GM12878 (cell line): ENCODE measurements around the gene BEAN1. TPM values are rescaled to one million over a fixed set of nuclear protein-coding genes. Genes with fewer than 3 reads are reported as not detected.

Experiments
- ATAC-seq: fragments of 200-7000 bp; cut with Tn5 transposase; 3 replicates; pipeline ENCODE4 v1.9.1; 2020; ENCODE audit warnings: mild to moderate bottlenecking, moderate library complexity
- BruUV-seq: library from RNA; stranded (reverse); fragments of 400-500 nt; replicated peaks from 2 replicates; lab custom pipeline; 2021; lab: Mats Ljungman, UMichigan
- CTCF ChIA-PET: fragments of 300-600 bp; sonication (Branson Sonifier 250); formaldehyde crosslinking; extraction: SDS; loops from one replicate; lab custom pipeline; 2021; ENCODE audit warnings: inconsistent platforms; lab: Yijun Ruan, JAX
- POLR2A ChIA-PET: fragments of 350-600 bp; formaldehyde crosslinking; extraction: SDS; loops from one replicate; lab custom pipeline; 2021; ENCODE audit warnings: inconsistent platforms; lab: Charles Lee
- RAD21 ChIA-PET: fragments of 300-600 bp; sonication (Branson Sonifier 250); formaldehyde crosslinking; loops from one replicate; lab custom pipeline; 2023; ENCODE audit warnings: antibody characterized with exemption; ENCODE audit not compliant: unreplicated experiment; lab: Charles Lee
- SMC1A ChIA-PET: fragments of 300-600 bp; sonication (Branson Sonifier 250); formaldehyde crosslinking; loops from one replicate; lab custom pipeline; 2023; ENCODE audit not compliant: unreplicated experiment, uncharacterized antibody; lab: Charles Lee
- DNase-seq: peaks from one replicate; pipeline ENCODE4 v3.0.0-alpha.2; 2011; ENCODE audit warnings: low read depth, low spot score
- FAIRE-seq: peaks from 3 replicates; lab custom pipeline; 2011; peaks lifted over from hg19 to GRCh38; lab: Jason Lieb, UNC
- H2AFZ ChIP-seq: 2 replicates; pipeline ENCODE4 v1.6.0; 2011; ENCODE audit warnings: low read depth, low read length, control low read depth; ENCODE audit not compliant: control insufficient read depth
- H3K27ac ChIP-seq: 2 replicates; pipeline ENCODE4 v1.5.1; 2011; ENCODE audit warnings: control low read depth; ENCODE audit not compliant: control insufficient read depth, insufficient read depth
- H3K27me3 ChIP-seq, 2 experiments: replicated peaks in 1 of 2; 2 replicates each; pipeline versions ENCODE4 v1.6.0 to v1.6.1; 2011; ENCODE audit warnings: low read length in 1 of 2; ENCODE audit not compliant: control insufficient read depth in 2 of 2, insufficient read depth in 2 of 2
- H3K36me3 ChIP-seq, 2 experiments: 2 replicates each; pipeline ENCODE4 v1.5.1; 2011; ENCODE audit warnings: low read length in 1 of 2; ENCODE audit not compliant: control insufficient read depth in 2 of 2, insufficient read depth in 2 of 2
- H3K4me1 ChIP-seq: 2 replicates; pipeline ENCODE4 v1.6.1; 2011; ENCODE audit warnings: mild to moderate bottlenecking, low read length, moderate library complexity, mixed read lengths; ENCODE audit not compliant: control insufficient read depth, insufficient read depth
- H3K4me2 ChIP-seq: 2 replicates; pipeline ENCODE4 v1.6.0; 2011; ENCODE audit warnings: control low read depth; ENCODE audit not compliant: control insufficient read depth, insufficient read depth
- H3K4me3 ChIP-seq: fragments of 200-600 bp; sonication (generic); 2 replicates; pipeline ENCODE4 v1.5.1; 2016
- H3K79me2 ChIP-seq: 2 replicates; pipeline ENCODE4 v1.6.0; 2011; ENCODE audit warnings: low read length; ENCODE audit not compliant: control insufficient read depth, insufficient read depth
- H3K9ac ChIP-seq: 2 replicates; pipeline ENCODE4 v1.8.0; 2011; ENCODE audit warnings: low read length, control low read depth, mixed read lengths; ENCODE audit not compliant: control insufficient read depth, insufficient read depth
- H3K9me3 ChIP-seq: replicated peaks from 3 replicates; pipeline ENCODE4 v1.5.1; 2011; ENCODE audit warnings: mild to moderate bottlenecking, low read length; ENCODE audit not compliant: control insufficient read depth, insufficient read depth
- H4K20me1 ChIP-seq: 2 replicates; pipeline ENCODE4 v1.6.0; 2011; ENCODE audit not compliant: control insufficient read depth, insufficient read depth
- BACH1 ChIP-seq: fragments of 450-650 bp; IDR thresholded peaks from 2 replicates; pipeline ENCODE4 v1.6.1; 2017; ENCODE audit warnings: mild to moderate bottlenecking, borderline replicate concordance
- BMI1 ChIP-seq: fragments of 450-650 bp; IDR thresholded peaks from 2 replicates; pipeline ENCODE4 v1.6.1; 2016; ENCODE audit warnings: mild to moderate bottlenecking, moderate library complexity, borderline replicate concordance
- CBX5 ChIP-seq: sonication (generic); IDR thresholded peaks from 2 replicates; pipeline ENCODE4 v1.6.1; 2016; ENCODE audit warnings: low read depth, moderate library complexity, mild to moderate bottlenecking, inconsistent platforms
- CEBPB ChIP-seq, 2 experiments: fragments of 150-350 bp in 1 of 2; IDR thresholded peaks; 2 replicates each; pipeline ENCODE4 v1.6.1; 2012 to 2014; ENCODE audit warnings: low read depth in 2 of 2, low read length in 2 of 2, borderline replicate concordance in 1 of 2, inconsistent platforms in 1 of 2
- FOXM1 ChIP-seq: IDR thresholded peaks from 2 replicates; pipeline ENCODE4 v1.6.1; 2012; ENCODE audit warnings: low read depth, mild to moderate bottlenecking, inconsistent platforms, low read length, moderate library complexity
- HDGF ChIP-seq: fragments of 450-650 bp; IDR thresholded peaks from 2 replicates; pipeline ENCODE4 v1.6.1; 2016; ENCODE audit warnings: antibody characterized with exemption
- NFXL1 ChIP-seq: fragments of 450-650 bp; IDR thresholded peaks from 2 replicates; pipeline ENCODE4 v1.6.1; 2017; ENCODE audit warnings: antibody characterized with exemption, mild to moderate bottlenecking, borderline replicate concordance
- POLR2A ChIP-seq: IDR thresholded peaks from 2 replicates; pipeline ENCODE4 v1.6.1; 2011; ENCODE audit warnings: low read depth, mild to moderate bottlenecking, low read length
- POU2F2 ChIP-seq: IDR thresholded peaks from 3 replicates; pipeline ENCODE4 v1.6.1; 2011; ENCODE audit warnings: low read depth, mild to moderate bottlenecking, low read length, borderline replicate concordance
- SPI1 ChIP-seq: IDR thresholded peaks from 2 replicates; pipeline ENCODE4 v1.6.1; 2011; ENCODE audit warnings: low read depth, mild to moderate bottlenecking, low read length, moderate library complexity, borderline replicate concordance; ENCODE audit not compliant: insufficient read depth
- SREBF2 ChIP-seq: IDR thresholded peaks from 2 replicates; pipeline ENCODE4 v1.6.1; 2012; ENCODE audit warnings: mild to moderate bottlenecking, low read length
- TCF7 ChIP-seq: IDR thresholded peaks from 2 replicates; pipeline ENCODE4 v1.6.1; 2014; ENCODE audit warnings: antibody characterized with exemption, borderline replicate concordance
- WRNIP1 ChIP-seq: IDR thresholded peaks from 2 replicates; pipeline ENCODE4 v1.6.1; 2011; ENCODE audit warnings: low read depth, low read length, improper control_type of control experiment, borderline replicate concordance
- ZNF217 ChIP-seq: fragments of 450-650 bp; IDR thresholded peaks from 2 replicates; pipeline ENCODE4 v1.6.1; 2017; ENCODE audit warnings: antibody characterized with exemption, mild to moderate bottlenecking
- WGBS: methylation state at CpG from one replicate; pipeline ENCODE4 v1.1.6; 2016; ENCODE audit warnings: low lambda C conversion rate; ENCODE audit not compliant: insufficient replicate concordance, insufficient coverage; ENCODE audit errors: missing lambda C conversion rate; 5-methylcytosine and 5-hydroxymethylcytosine counted together
- in situ Hi-C: fragments of 300-500 bp; cut with MboI; formaldehyde crosslinking; loops from 9 replicates; pipeline ENCODE4 v1.14.3; 2018; ENCODE audit warnings: mixed read lengths
- intact Hi-C: fragments of 100-400 bp; cut with micrococcal nuclease; formaldehyde crosslinking; loops from one replicate; pipeline ENCODE4 v1.14.2; 2022; ENCODE audit not compliant: unreplicated experiment
- polyA plus RNA-seq, 11 experiments: library from polyadenylated mRNA; depleted of rRNA in 4 of 11; unstranded in 6 of 11; stranded (reverse) in 5 of 11; fragments of >200 nt; fragmentation: Nextera tagmentation in 4 of 11; fragmentation: Illumina TruSeq in 1 of 11; extraction: Ambion mirVana in 4 of 11; extraction: Trizol in 1 of 11; gene quantifications; 1 replicate in 1 of 11; 2 replicates in 10 of 11; pipeline versions ENCODE4 v1.2.1 to v1.2.3, GENCODE V29; 2011 to 2016; ENCODE audit warnings: inconsistent platforms in 2 of 11, missing spikeins in 2 of 11, low read depth in 1 of 11
- total RNA-seq, 4 experiments: library from RNA; depleted of rRNA in 3 of 4; stranded (reverse); fragments of >200 nt in 3 of 4; fragmentation: Illumina TruSeq in 1 of 4; extraction: Trizol in 1 of 4; gene quantifications; 2 replicates each; pipeline versions ENCODE4 v1.2.1 to v1.2.3, GENCODE V29; 2013 to 2021
- TF ChIP-seq, protein P1 (sequence below): fragments of 450-650 bp; IDR thresholded peaks from 2 replicates; pipeline ENCODE4 v1.6.1; 2018; ENCODE audit warnings: borderline replicate concordance, mild to moderate bottlenecking; ENCODE audit not compliant: partially characterized antibody

Gene BEAN1
- total and polyA plus RNA-seq, 10 of the 15 experiments (the other 5 are each of a cell fraction or from before 2014, with no cell fraction given) = not detected

DNA sequence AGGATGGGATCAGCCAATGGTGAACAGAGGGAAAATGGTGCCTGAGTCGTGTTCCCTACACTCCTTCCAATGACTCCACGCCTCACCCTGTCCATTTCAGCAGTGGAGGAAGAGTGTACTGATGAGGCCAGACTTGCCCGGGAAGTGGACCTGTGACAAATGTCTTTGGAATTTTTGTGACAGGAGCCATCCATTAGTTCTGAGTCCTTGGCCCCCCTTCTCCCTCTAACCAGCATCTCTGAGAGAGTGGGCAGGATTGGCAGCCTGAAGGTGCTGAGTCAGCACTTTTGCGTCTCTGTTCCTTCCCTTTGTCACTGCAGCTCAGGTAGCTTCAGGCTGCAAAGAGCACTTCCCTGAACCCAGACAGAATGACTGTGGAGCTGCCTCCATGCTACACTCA, 30.8 kb downstream of the BEAN1 start:
- TF ChIP-seq POLR2A (no peak), CEBPB (IDR thresholded peaks at IDR 0.05; ENCODE audit: borderline replicate concordance in 1 of 2, low read depth in 2 of 2, low read length in 2 of 2) (no peak), NFXL1 (no peak), BACH1 (peak; percentile 39; the same call in 1 of the 2 replicates), SREBF2 (no peak), CBX5 (no peak), BMI1 (no peak)
- no peak for ATAC-seq
- H3K79me2 ChIP-seq = no peaks in the 10 kb centered on the region
- BruUV-seq = no TSS peak
- no peak overlapping the region for H3K9ac ChIP-seq
- in situ Hi-C loops = no loop called here
- no peak overlapping the region for H3K27ac ChIP-seq
- H3K27me3 ChIP-seq = peaks cover 0 to 5% of the 10 kb centered on the region in 2 experiments; a peak in 3 of 4 replicates
- no peak for DNase-seq
- H4K20me1 ChIP-seq = no peaks in the 10 kb centered on the region
- no peak for FAIRE-seq
- POLR2A ChIA-PET = no interaction called here
- H3K4me1 ChIP-seq = no peaks in the 10 kb centered on the region
- no peaks in the 10 kb centered on the region; the same call in 2 of the 3 replicates for H3K9me3 ChIP-seq
- 32% methylated on average over 4 of the region's 4 CpGs for WGBS
- intact Hi-C loops = no loop called here
- SMC1A ChIA-PET = interaction anchor here (0.6 kb wide), 1 partner anchor 131 kb away, joined by 4 read pairs; no protein-coding TSS in a partner anchor
- RAD21 ChIA-PET = no interaction called here
- no peaks in the 10 kb centered on the region for H3K36me3 ChIP-seq
- CTCF ChIA-PET = interaction anchor here (1.1 kb wide), 1 partner anchor 25 kb away, joined by 3 read pairs; no protein-coding TSS in a partner anchor
- H3K4me2 ChIP-seq = no peak overlapping the region
- no peak overlapping the region for H3K4me3 ChIP-seq
- H2AFZ ChIP-seq = no peak overlapping the region

GRCh38 chr16:66458292-66458691, 31.2 kb downstream of the BEAN1 start:
- Histone ChIP-seq H3K79me2 (no peaks in the 10 kb centered on the region), H3K4me3 (no peak overlapping the region), H2AFZ (no peak overlapping the region), H4K20me1 (no peaks in the 10 kb centered on the region), H3K27me3 (peaks cover 0 to 5% of the 10 kb centered on the region in 2 experiments; a peak in 3 of 4 replicates), H3K36me3 (no peaks in the 10 kb centered on the region), H3K9me3 (no peaks in the 10 kb centered on the region; the same call in 2 of the 3 replicates), H3K9ac (no peak overlapping the region), H3K4me2 (no peak overlapping the region), H3K4me1 (no peaks in the 10 kb centered on the region), H3K27ac (no peak overlapping the region)
- no peak for DNase-seq
- no TSS peak for BruUV-seq
- SMC1A ChIA-PET = no interaction called here
- POLR2A ChIA-PET = no interaction called here
- in situ Hi-C loops (no loop called here), intact Hi-C loops (no loop called here)
- TF ChIP-seq SPI1 (no peak), ZNF217 (no peak), POU2F2 (no peak), HDGF (no peak), FOXM1 (no peak), WRNIP1 (no peak), TCF7 (no peak)
- TF ChIP-seq, protein P1, sequence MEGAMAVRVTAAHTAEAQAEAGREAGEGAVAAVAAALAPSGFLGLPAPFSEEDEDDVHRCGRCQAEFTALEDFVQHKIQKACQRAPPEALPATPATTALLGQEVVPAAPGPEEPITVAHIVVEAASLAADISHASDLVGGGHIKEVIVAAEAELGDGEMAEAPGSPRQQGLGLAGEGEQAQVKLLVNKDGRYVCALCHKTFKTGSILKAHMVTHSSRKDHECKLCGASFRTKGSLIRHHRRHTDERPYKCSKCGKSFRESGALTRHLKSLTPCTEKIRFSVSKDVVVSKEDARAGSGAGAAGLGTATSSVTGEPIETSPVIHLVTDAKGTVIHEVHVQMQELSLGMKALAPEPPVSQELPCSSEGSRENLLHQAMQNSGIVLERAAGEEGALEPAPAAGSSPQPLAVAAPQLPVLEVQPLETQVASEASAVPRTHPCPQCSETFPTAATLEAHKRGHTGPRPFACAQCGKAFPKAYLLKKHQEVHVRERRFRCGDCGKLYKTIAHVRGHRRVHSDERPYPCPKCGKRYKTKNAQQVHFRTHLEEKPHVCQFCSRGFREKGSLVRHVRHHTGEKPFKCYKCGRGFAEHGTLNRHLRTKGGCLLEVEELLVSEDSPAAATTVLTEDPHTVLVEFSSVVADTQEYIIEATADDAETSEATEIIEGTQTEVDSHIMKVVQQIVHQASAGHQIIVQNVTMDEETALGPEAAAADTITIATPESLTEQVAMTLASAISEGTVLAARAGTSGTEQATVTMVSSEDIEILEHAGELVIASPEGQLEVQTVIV = no peak
- 55% methylated on average over 5 of the region's 5 CpGs for WGBS
- CTCF ChIA-PET = interaction anchor here (1.1 kb wide), 1 partner anchor 24 kb away, joined by 3 read pairs; no protein-coding TSS in a partner anchor
- RAD21 ChIA-PET = no interaction called here
- ATAC-seq = no peak
- FAIRE-seq = no peak
